Thyroid gland (tissue), 4 donors: ENCODE data around the gene ACACA. TPM values are rescaled to one million over a fixed set of nuclear protein-coding genes. Genes with fewer than 3 reads are reported as not detected.

Experiments
- DNase-seq, 2 donors: peaks; one replicate each; pipeline ENCODE4 v3.0.0-alpha.2; 2019
- H3K27ac ChIP-seq, 3 donors: fragments of 200-600 bp; sonication (generic); 1 replicate in 2 of 3; 2 replicates in 1 of 3; pipeline ENCODE4 v1.5.1; 2016 to 2019; ENCODE audit warnings: mild to moderate bottlenecking in 1 of 3, moderate library complexity in 1 of 3
- H3K27me3 ChIP-seq: fragments of 200-600 bp; sonication (generic); one replicate; pipeline ENCODE4 v1.5.1; 2019
- H3K36me3 ChIP-seq, 2 donors: fragments of 200-600 bp; sonication (generic); one replicate each; pipeline ENCODE4 v1.5.1; 2016 to 2019
- H3K4me1 ChIP-seq, 2 donors: fragments of 200-600 bp; sonication (generic); one replicate each; pipeline ENCODE4 v1.5.1; 2017 to 2019
- H3K4me3 ChIP-seq, 3 donors: fragments of 200-600 bp; sonication (generic); replicated peaks in 1 of 3; 1 replicate in 2 of 3; 2 replicates in 1 of 3; pipeline ENCODE4 v1.5.1; 2016; ENCODE audit warnings: mild to moderate bottlenecking in 1 of 3
- H3K9me3 ChIP-seq: fragments of 200-600 bp; sonication (generic); one replicate; pipeline ENCODE4 v1.5.1; 2017
- CTCF ChIP-seq, 6 experiments: fragments of 200-600 bp in 3 of 6; fragments of 450-650 bp in 3 of 6; sonication (generic) in 3 of 6; IDR thresholded peaks; one replicate each; pipeline ENCODE4 v1.5.1; 2016 to 2019; ENCODE audit warnings: antibody characterized with exemption in 6 of 6, mild to moderate bottlenecking in 2 of 6, inconsistent platforms in 1 of 6, moderate library complexity in 1 of 6
- POLR2A ChIP-seq, 2 donors: fragments of 450-650 bp; IDR thresholded peaks; one replicate each; pipeline ENCODE4 v1.6.1; 2017; ENCODE audit warnings: antibody characterized with exemption in 2 of 2, mild to moderate bottlenecking in 2 of 2, moderate library complexity in 1 of 2
- WGBS, 2 donors: methylation state at CpG; one replicate each; pipeline ENCODE4 v1.1.5; 2017; 5-methylcytosine and 5-hydroxymethylcytosine counted together
- intact Hi-C: fragments of 100-400 bp; cut with DNase I; formaldehyde crosslinking; loops from one replicate; pipeline ENCODE4 v1.15.1; 2023
- total RNA-seq, 4 donors: library from RNA; depleted of rRNA; stranded (reverse); fragments of >200 nt; gene quantifications; one replicate each; pipeline ENCODE4 v1.2.3, GENCODE V29; 2016

ACACA gene
- total RNA-seq, 4 donors from 2014 or later, result 27.2 to 55.7 (median 38.4) TPM

GRCh38 chr17:37130984-37131446 lies 275.6 kb downstream of the ACACA start:
- WGBS, 2 donors, result 89% methylated on average over 3 of the region's 3 CpGs
- Histone ChIP-seq H3K36me3 (peaks cover 4 to 11% of the 10 kb centered on the region in 2 donors), H3K27ac (no peak overlapping the region), H3K4me1 (no peaks in the 10 kb centered on the region), H3K4me3 (no peak overlapping the region), H3K27me3 (no peaks in the 10 kb centered on the region), H3K9me3 (no peaks in the 10 kb centered on the region)
- intact Hi-C loops, result no loop called here
- DNase-seq, result no peak
- TF ChIP-seq CTCF (IDR thresholded peaks at IDR 0.05) (no peak), POLR2A (IDR thresholded peaks at IDR 0.05) (no peak)

- no peaks in the 10 kb centered on the region for H3K4me1 ChIP-seq
- no peak for TF ChIP-seq CTCF (IDR thresholded peaks at IDR 0.05)
- no peak for TF ChIP-seq POLR2A (IDR thresholded peaks at IDR 0.05)
- peaks cover 11 to 20% of the 10 kb centered on the region in 2 donors for H3K36me3 ChIP-seq
- no peaks in the 10 kb centered on the region for H3K9me3 ChIP-seq
- H3K4me3 ChIP-seq, result no peak overlapping the region
- DNase-seq, result no peak
- H3K27ac ChIP-seq, result no peak overlapping the region
- 74 to 87% methylated on average over 4 of the region's 4 CpGs for WGBS, 2 donors
- no peaks in the 10 kb centered on the region for H3K27me3 ChIP-seq
- intact Hi-C loops, result no loop called here
These were observed 281.8 kb downstream of the ACACA start for GRCh38 chr17:37124821-37125173.

- Histone ChIP-seq H3K27me3 (no peaks in the 10 kb centered on the region), H3K27ac (no peak overlapping the region), H3K9me3 (no peaks in the 10 kb centered on the region), H3K36me3 (peaks cover 11 to 17% of the 10 kb centered on the region in 2 donors), H3K4me1 (no peaks in the 10 kb centered on the region), H3K4me3 (no peak overlapping the region)
- TF ChIP-seq CTCF (IDR thresholded peaks at IDR 0.05), result no peak
- WGBS, 2 donors, result 66 to 77% methylated on average over 7 of the region's 7 CpGs
- intact Hi-C loops, result no loop called here
- no peak for DNase-seq
These were observed 282.5 kb downstream of the ACACA start for GRCh38 chr17:37123941-37124820.

GRCh38 chr17:37123386-37123785 lies 283.2 kb downstream of the ACACA start:
- H3K27me3 ChIP-seq, result no peaks in the 10 kb centered on the region
- peaks cover 6 to 10% of the 10 kb centered on the region in 2 donors for H3K36me3 ChIP-seq
- no peak overlapping the region for H3K27ac ChIP-seq
- DNase-seq, result no peak
- peaks cover 0 to 7% of the 10 kb centered on the region in 2 donors for H3K4me1 ChIP-seq
- no peak for TF ChIP-seq POLR2A (IDR thresholded peaks at IDR 0.05)
- no peak for TF ChIP-seq CTCF (IDR thresholded peaks at IDR 0.05)
- intact Hi-C loops, result no loop called here
- WGBS, 2 donors, result 83 to 88% methylated on average over 1 of the region's 1 CpG
- H3K9me3 ChIP-seq, result no peaks in the 10 kb centered on the region
- no peak overlapping the region for H3K4me3 ChIP-seq

- Histone ChIP-seq H3K36me3 (peaks cover 6 to 9% of the 10 kb centered on the region in 2 donors), H3K4me1 (peaks cover 15% of the 10 kb centered on the region in 2 donors), H3K9me3 (no peaks in the 10 kb centered on the region), H3K27me3 (no peaks in the 10 kb centered on the region), H3K27ac (no peak overlapping the region), H3K4me3 (no peak overlapping the region)
- DNase-seq, result no peak
- TF ChIP-seq POLR2A (IDR thresholded peaks at IDR 0.05) (no peak), CTCF (IDR thresholded peaks at IDR 0.05) (no peak)
- 93 to 97% methylated on average over 2 of the region's 2 CpGs for WGBS, 2 donors
- intact Hi-C loops, result no loop called here
These were observed 285.0 kb downstream of the ACACA start for GRCh38 chr17:37121616-37122015.
